Glutamatergic neuron (in vitro differentiated cells): Measurements from ENCODE around the gene WSB2. TPM values are rescaled to one million over a fixed set of nuclear protein-coding genes. Genes with fewer than 3 reads are reported as not detected.

ENCODE experiments used
- DNase-seq: peaks from one replicate; pipeline ENCODE4 v3.0.0; 2022
- H3K27ac Mint-ChIP-seq: one replicate; pipeline ENCODE4 v1.8.0; 2020; ENCODE audit warnings: mild to moderate bottlenecking, mixed read lengths, inconsistent platforms; ENCODE audit not compliant: unreplicated experiment
- H3K27me3 Mint-ChIP-seq: one replicate; pipeline ENCODE4 v1.8.0; 2020; ENCODE audit warnings: mild to moderate bottlenecking, moderate library complexity, mixed read lengths, inconsistent platforms; ENCODE audit not compliant: unreplicated experiment
- H3K36me3 Mint-ChIP-seq: one replicate; pipeline ENCODE4 v1.8.0; 2020; ENCODE audit warnings: mild to moderate bottlenecking, mixed read lengths, inconsistent platforms; ENCODE audit not compliant: unreplicated experiment
- H3K4me1 Mint-ChIP-seq: one replicate; pipeline ENCODE4 v1.8.0; 2020; ENCODE audit warnings: mild to moderate bottlenecking, low read depth, mixed read lengths, inconsistent platforms; ENCODE audit not compliant: unreplicated experiment
- H3K4me3 Mint-ChIP-seq: one replicate; pipeline ENCODE4 v1.8.0; 2020; ENCODE audit warnings: mild to moderate bottlenecking, mixed read lengths, inconsistent platforms; ENCODE audit not compliant: unreplicated experiment
- H3K9me3 Mint-ChIP-seq: one replicate; pipeline ENCODE4 v1.8.0; 2020; ENCODE audit warnings: mild to moderate bottlenecking, moderate library complexity, mixed read lengths, inconsistent platforms; ENCODE audit not compliant: unreplicated experiment
- total RNA-seq: library from RNA; stranded (reverse); fragmentation: NEBNext Ultra II Directional; extraction: Animal tissue kit (Norgen Biotek cat#: 25700); gene quantifications from one replicate; pipeline ENCODE4 v1.2.1, GENCODE V29; 2021; ENCODE audit not compliant: unreplicated experiment
- TF ChIP-seq, protein P1 (sequence below): fragments of 200-600 bp; sonication (generic); IDR thresholded peaks from one replicate; pipeline ENCODE4 v1.5.0; 2021; ENCODE audit not compliant: partially characterized antibody, unreplicated experiment

Gene WSB2
- total RNA-seq, 1 donor from 2014 or later: 76.4 TPM

DNA sequence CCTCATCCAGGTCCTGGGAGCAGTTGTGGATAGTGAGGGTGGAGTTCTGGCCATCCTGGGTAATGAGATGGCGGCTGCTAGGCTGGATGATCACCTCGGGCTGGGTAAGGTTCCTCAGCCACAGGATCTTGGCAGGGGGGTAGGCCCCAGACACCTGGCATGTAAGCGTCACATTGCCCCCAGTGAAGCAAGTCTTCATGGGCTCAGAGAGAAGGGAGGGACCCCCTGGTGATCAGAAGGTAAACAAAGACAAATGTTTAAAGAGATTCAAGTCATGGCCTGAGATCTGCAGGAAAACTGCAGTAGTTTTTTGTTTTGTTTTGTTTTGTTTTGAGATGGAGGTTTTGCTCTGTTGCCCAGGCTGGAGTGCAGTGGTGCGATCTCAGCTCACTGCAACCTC lies 12.8 kb upstream of the WSB2 start:
- H3K9me3 Mint-ChIP-seq: peaks cover 4% of the 10 kb centered on the region
- H3K36me3 Mint-ChIP-seq: no peaks in the 10 kb centered on the region
- no peak overlapping the region for H3K27ac Mint-ChIP-seq
- no peak overlapping the region for H3K4me3 Mint-ChIP-seq
- TF ChIP-seq, protein P1, sequence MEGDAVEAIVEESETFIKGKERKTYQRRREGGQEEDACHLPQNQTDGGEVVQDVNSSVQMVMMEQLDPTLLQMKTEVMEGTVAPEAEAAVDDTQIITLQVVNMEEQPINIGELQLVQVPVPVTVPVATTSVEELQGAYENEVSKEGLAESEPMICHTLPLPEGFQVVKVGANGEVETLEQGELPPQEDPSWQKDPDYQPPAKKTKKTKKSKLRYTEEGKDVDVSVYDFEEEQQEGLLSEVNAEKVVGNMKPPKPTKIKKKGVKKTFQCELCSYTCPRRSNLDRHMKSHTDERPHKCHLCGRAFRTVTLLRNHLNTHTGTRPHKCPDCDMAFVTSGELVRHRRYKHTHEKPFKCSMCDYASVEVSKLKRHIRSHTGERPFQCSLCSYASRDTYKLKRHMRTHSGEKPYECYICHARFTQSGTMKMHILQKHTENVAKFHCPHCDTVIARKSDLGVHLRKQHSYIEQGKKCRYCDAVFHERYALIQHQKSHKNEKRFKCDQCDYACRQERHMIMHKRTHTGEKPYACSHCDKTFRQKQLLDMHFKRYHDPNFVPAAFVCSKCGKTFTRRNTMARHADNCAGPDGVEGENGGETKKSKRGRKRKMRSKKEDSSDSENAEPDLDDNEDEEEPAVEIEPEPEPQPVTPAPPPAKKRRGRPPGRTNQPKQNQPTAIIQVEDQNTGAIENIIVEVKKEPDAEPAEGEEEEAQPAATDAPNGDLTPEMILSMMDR: no peak
- no peaks in the 10 kb centered on the region for H3K27me3 Mint-ChIP-seq
- no peak for DNase-seq
- H3K4me1 Mint-ChIP-seq: no peaks in the 10 kb centered on the region

DNA sequence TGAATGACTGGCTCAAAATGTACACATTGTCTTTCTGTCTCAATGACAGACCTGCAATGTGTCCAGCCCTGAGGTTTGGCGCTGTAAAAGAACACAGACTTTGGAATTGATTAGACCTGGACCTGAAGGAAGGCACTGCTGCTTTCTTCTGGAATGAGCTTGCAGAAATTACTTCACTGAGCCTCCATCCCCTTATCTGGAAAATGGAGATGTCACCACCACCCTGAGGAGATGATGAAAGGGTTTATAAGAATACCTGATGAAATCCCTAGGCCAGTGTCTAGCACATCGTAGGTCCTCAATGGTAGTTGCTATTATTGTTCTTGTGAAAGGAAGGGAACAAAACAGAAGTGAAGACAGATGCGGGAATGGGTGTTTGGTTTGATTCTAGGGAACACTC lies 9.7 kb upstream of the WSB2 start:
- Mint-ChIP-seq H3K27me3 (no peaks in the 10 kb centered on the region), H3K4me1 (no peaks in the 10 kb centered on the region), H3K4me3 (no peak overlapping the region), H3K27ac (no peak overlapping the region), H3K9me3 (no peaks in the 10 kb centered on the region), H3K36me3 (no peaks in the 10 kb centered on the region)
- no peak for DNase-seq
- TF ChIP-seq, protein P1: no peak

DNA sequence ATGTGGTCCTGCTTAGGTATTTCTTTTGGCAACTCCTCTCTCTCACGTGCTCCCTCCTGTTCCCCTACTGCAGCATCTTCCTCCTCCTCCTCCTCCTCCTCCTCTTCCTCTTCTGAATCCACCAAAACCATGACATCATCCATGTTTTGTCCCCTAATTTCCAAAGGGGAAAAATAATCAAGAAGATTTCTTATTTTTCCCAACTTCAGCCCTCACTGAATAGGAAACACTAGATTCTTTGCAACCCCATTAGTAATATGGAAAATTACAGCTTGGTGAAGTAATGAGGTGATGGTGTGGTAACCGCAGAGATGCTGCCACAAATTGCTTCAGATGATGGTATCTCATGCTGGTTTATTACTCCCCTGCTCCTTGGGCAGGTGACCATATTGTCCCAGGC lies 7.5 kb upstream of the WSB2 start:
- DNase-seq: no peak
- no peaks in the 10 kb centered on the region for H3K4me1 Mint-ChIP-seq
- H3K4me3 Mint-ChIP-seq: no peak overlapping the region
- no peaks in the 10 kb centered on the region for H3K9me3 Mint-ChIP-seq
- H3K36me3 Mint-ChIP-seq: no peaks in the 10 kb centered on the region
- no peak overlapping the region for H3K27ac Mint-ChIP-seq
- TF ChIP-seq, protein P1: no peak
- no peaks in the 10 kb centered on the region for H3K27me3 Mint-ChIP-seq

DNA sequence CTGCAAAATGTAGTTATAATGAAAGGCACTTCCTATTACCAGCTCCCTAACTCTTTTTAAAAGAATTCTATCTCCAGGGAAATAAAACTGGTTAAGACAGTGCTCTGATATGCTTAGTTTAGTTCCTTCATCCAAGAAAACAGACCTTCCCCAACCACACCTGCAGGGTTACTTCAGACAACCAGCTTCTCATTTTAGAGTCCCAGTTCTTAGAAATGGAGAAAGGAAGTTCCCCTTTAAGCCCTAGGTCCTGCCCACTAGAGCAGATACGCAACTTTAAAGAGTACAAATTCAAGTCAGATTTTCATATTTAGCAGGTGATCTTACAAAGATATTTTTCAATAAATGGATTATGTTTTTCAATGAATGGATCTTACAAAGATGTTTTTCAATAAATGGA lies 4.4 kb upstream of the WSB2 start:
- Mint-ChIP-seq H3K4me3 (no peak overlapping the region), H3K9me3 (no peaks in the 10 kb centered on the region), H3K4me1 (peaks cover 3% of the 10 kb centered on the region), H3K27ac (no peak overlapping the region), H3K36me3 (no peaks in the 10 kb centered on the region), H3K27me3 (peaks cover 3% of the 10 kb centered on the region)
- no peak for DNase-seq
- TF ChIP-seq, protein P1: no peak

DNA sequence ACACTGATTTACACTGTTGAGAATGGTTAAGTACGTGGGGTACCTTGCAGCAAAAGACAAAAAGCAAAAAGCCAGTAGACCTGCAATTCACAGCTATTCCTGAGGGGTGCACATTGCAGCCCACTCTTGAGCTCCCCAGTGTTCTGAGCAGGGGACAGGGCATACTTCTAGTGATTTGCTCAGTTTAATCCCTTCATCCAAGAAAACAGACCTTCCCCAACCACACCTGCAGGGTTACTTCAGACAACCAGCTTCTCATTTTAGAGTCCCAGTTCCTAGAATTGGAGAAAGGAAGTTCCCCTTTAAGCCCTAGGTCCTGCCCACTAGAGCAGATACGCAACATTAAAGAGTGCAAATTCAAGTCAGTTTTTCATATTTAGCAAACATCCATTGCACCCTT lies 3.6 kb upstream of the WSB2 start:
- H3K36me3 Mint-ChIP-seq: no peaks in the 10 kb centered on the region
- no peak overlapping the region for H3K27ac Mint-ChIP-seq
- TF ChIP-seq, protein P1: peak; percentile 31
- H3K4me3 Mint-ChIP-seq: no peak overlapping the region
- peaks cover 10% of the 10 kb centered on the region for H3K4me1 Mint-ChIP-seq
- peaks cover 4% of the 10 kb centered on the region for H3K27me3 Mint-ChIP-seq
- no peak for DNase-seq
- H3K9me3 Mint-ChIP-seq: peaks cover 3% of the 10 kb centered on the region
